OCI-LY1 (cell line): ENCODE results near the gene HACD2.

ENCODE experiments used
- CTCF ChIP-seq: fragments of 200-600 bp; sonication (generic), shearing (Covaris generic); IDR thresholded peaks from 2 replicates; pipeline ENCODE4 v1.5.1; 2017; ENCODE audit warnings: mild to moderate bottlenecking, antibody characterized with exemption, low read length, moderate library complexity, mixed read lengths
- EZH2 ChIP-seq: fragments of 200-600 bp; sonication (generic), shearing (Covaris generic); IDR thresholded peaks from 2 replicates; pipeline ENCODE4 v1.8.0; 2017; ENCODE audit warnings: borderline replicate concordance, mixed run types, mild to moderate bottlenecking, antibody characterized with exemption, low read length, moderate library complexity, mixed read lengths

GRCh38 chr3:123534264-123534663 is 50.6 kb downstream of the HACD2 start:
- TF ChIP-seq CTCF (no peak), EZH2 (no peak)
